Osteoblast (primary cell): ENCODE measurements around the gene UBE2O. TPM values are rescaled to one million over a fixed set of nuclear protein-coding genes. Genes with fewer than 3 reads are reported as not detected.

ENCODE experiments used
- DNase-seq: peaks from one replicate; pipeline ENCODE4 v3.0.0; 2011; ENCODE audit warnings: low spot score, mixed read lengths; ENCODE audit not compliant: insufficient read length; ENCODE audit errors: missing footprints
- H2AFZ ChIP-seq: 2 replicates; pipeline ENCODE4 v1.6.0; 2011; ENCODE audit warnings: mild to moderate bottlenecking, low read length
- H3K27ac ChIP-seq: 2 replicates; pipeline ENCODE4 v1.5.1; 2011; ENCODE audit warnings: mild to moderate bottlenecking, low read depth, low read length, moderate library complexity
- H3K27me3 ChIP-seq: 2 replicates; pipeline ENCODE4 v1.6.0; 2012; ENCODE audit warnings: mild to moderate bottlenecking, control low read depth, inconsistent platforms, low read length, moderate library complexity; ENCODE audit not compliant: insufficient read depth
- H3K36me3 ChIP-seq: 2 replicates; pipeline ENCODE4 v1.5.1; 2011; ENCODE audit warnings: mild to moderate bottlenecking, low read length, control low read depth, moderate library complexity; ENCODE audit not compliant: insufficient read depth
- H3K4me1 ChIP-seq: 2 replicates; pipeline ENCODE4 v1.5.1; 2011; ENCODE audit warnings: mild to moderate bottlenecking, low read length, control low read depth, moderate library complexity; ENCODE audit not compliant: insufficient read depth
- H3K4me2 ChIP-seq: 2 replicates; pipeline ENCODE4 v1.6.0; 2011; ENCODE audit warnings: mild to moderate bottlenecking, low read length; ENCODE audit not compliant: insufficient read depth
- H3K4me3 ChIP-seq: fragments of 200-600 bp; sonication (generic); 3 replicates; pipeline ENCODE4 v1.5.1; 2012; ENCODE audit warnings: mild to moderate bottlenecking, low read length, inconsistent platforms; ENCODE audit not compliant: insufficient read depth
- H3K79me2 ChIP-seq: 2 replicates; pipeline ENCODE4 v1.6.0; 2012; ENCODE audit warnings: mild to moderate bottlenecking, low read length, control low read depth, inconsistent platforms; ENCODE audit not compliant: insufficient read depth
- H3K9me3 ChIP-seq: 2 replicates; pipeline ENCODE4 v1.5.1; 2011; ENCODE audit warnings: low read depth, low read length, control low read depth
- H4K20me1 ChIP-seq: 2 replicates; pipeline ENCODE4 v1.6.0; 2012; ENCODE audit warnings: mild to moderate bottlenecking, low read length, control low read depth; ENCODE audit not compliant: insufficient read depth
- CTCF ChIP-seq: IDR thresholded peaks from 2 replicates; pipeline ENCODE4 v1.5.1; 2011; ENCODE audit warnings: mild to moderate bottlenecking, low read depth, low read length, moderate library complexity; ENCODE audit errors: extremely low read depth
- total RNA-seq: library from RNA; depleted of rRNA; stranded (reverse); fragments of >200 nt; gene quantifications from 2 replicates; pipeline ENCODE4 v1.2.3, GENCODE V29; 2012

The UBE2O gene
- total RNA-seq, 1 donor: 19.5 TPM

- H3K27me3 ChIP-seq: no peaks in the 10 kb centered on the region
- peaks cover 22% of the 10 kb centered on the region for H3K4me1 ChIP-seq
- H3K9me3 ChIP-seq: no peaks in the 10 kb centered on the region
- H3K27ac ChIP-seq: no peak overlapping the region
- no peak overlapping the region for H3K4me3 ChIP-seq
- no peaks in the 10 kb centered on the region for H3K79me2 ChIP-seq
- H3K36me3 ChIP-seq: no peaks in the 10 kb centered on the region
- H2AFZ ChIP-seq: no peak overlapping the region
- no peak for TF ChIP-seq CTCF
- DNase-seq: peak; percentile 43
- no peaks in the 10 kb centered on the region for H4K20me1 ChIP-seq
- no peak overlapping the region for H3K4me2 ChIP-seq
Measured at GRCh38 chr17:76378548-76379274, 74.2 kb downstream of the UBE2O start.

- no peaks in the 10 kb centered on the region for H3K36me3 ChIP-seq
- H3K79me2 ChIP-seq: no peaks in the 10 kb centered on the region
- no peaks in the 10 kb centered on the region for H3K27me3 ChIP-seq
- H3K9me3 ChIP-seq: no peaks in the 10 kb centered on the region
- peak overlapping the region; percentile 19 for H2AFZ ChIP-seq
- H3K27ac ChIP-seq: peak overlapping the region; percentile 58
- H3K4me2 ChIP-seq: peak overlapping the region; percentile 3
- H3K4me1 ChIP-seq: peaks cover 21% of the 10 kb centered on the region
- H3K4me3 ChIP-seq: no peak overlapping the region
- TF ChIP-seq CTCF: no peak
- DNase-seq: peak; percentile 71
- no peaks in the 10 kb centered on the region for H4K20me1 ChIP-seq
Measured at GRCh38 chr17:76376318-76377133, 76.4 kb downstream of the UBE2O start.

GRCh38 chr17:76371656-76372628 is 81.0 kb downstream of the UBE2O start:
- H3K4me3 ChIP-seq: no peak overlapping the region
- H3K36me3 ChIP-seq: no peaks in the 10 kb centered on the region
- peak; percentile 91 for DNase-seq
- no peak overlapping the region for H2AFZ ChIP-seq
- no peaks in the 10 kb centered on the region for H3K27me3 ChIP-seq
- H3K9me3 ChIP-seq: no peaks in the 10 kb centered on the region
- H3K4me1 ChIP-seq: peaks cover 40% of the 10 kb centered on the region
- H4K20me1 ChIP-seq: no peaks in the 10 kb centered on the region
- no peak for TF ChIP-seq CTCF
- H3K79me2 ChIP-seq: no peaks in the 10 kb centered on the region
- H3K27ac ChIP-seq: peak overlapping the region; percentile 99
- H3K4me2 ChIP-seq: peak overlapping the region; percentile 20
